Sigmoid colon (tissue), 4 donors: ENCODE data around the gene RBKS.

Source experiments
- POLR2A ChIP-seq, 2 donors: fragments of 450-650 bp; IDR thresholded peaks; one replicate each; pipeline ENCODE4 v1.6.1; 2016; ENCODE audit warnings: antibody characterized with exemption in 2 of 2, mild to moderate bottlenecking in 2 of 2, moderate library complexity in 2 of 2
- POLR2AphosphoS5 ChIP-seq, 4 donors: sonication (generic); formaldehyde crosslinking; IDR thresholded peaks; one replicate each; pipeline ENCODE4 v1.6.1; 2017; ENCODE audit warnings: antibody characterized with exemption in 4 of 4
- TF ChIP-seq, protein P1 (sequence below), 4 experiments: fragments of 450-650 bp in 3 of 4; fragments of 200-600 bp in 1 of 4; IDR thresholded peaks; one replicate each; pipeline ENCODE4 v1.5.1; 2016 to 2019; ENCODE audit warnings: antibody characterized with exemption in 4 of 4, mild to moderate bottlenecking in 3 of 4, moderate library complexity in 2 of 4

- TF ChIP-seq POLR2A (IDR thresholded peaks at IDR 0.05) (no peak), POLR2AphosphoS5 (IDR thresholded peaks at IDR 0.05) (no peak)
- TF ChIP-seq, protein P1, sequence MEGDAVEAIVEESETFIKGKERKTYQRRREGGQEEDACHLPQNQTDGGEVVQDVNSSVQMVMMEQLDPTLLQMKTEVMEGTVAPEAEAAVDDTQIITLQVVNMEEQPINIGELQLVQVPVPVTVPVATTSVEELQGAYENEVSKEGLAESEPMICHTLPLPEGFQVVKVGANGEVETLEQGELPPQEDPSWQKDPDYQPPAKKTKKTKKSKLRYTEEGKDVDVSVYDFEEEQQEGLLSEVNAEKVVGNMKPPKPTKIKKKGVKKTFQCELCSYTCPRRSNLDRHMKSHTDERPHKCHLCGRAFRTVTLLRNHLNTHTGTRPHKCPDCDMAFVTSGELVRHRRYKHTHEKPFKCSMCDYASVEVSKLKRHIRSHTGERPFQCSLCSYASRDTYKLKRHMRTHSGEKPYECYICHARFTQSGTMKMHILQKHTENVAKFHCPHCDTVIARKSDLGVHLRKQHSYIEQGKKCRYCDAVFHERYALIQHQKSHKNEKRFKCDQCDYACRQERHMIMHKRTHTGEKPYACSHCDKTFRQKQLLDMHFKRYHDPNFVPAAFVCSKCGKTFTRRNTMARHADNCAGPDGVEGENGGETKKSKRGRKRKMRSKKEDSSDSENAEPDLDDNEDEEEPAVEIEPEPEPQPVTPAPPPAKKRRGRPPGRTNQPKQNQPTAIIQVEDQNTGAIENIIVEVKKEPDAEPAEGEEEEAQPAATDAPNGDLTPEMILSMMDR (IDR thresholded peaks at IDR 0.05) = no peak
Measured at GRCh38 chr2:27897717-27898116, 7.5 kb upstream of the RBKS start.
